Measurements from ENCODE around the gene CTAG1A.
"Not testable (repeated sequence)": the region's sequence is repeated elsewhere in the genome, so short reads cannot be mapped to it uniquely, and the experiment has no call there.

Gene CTAG1A

GRCh38 chrX:154575076-154575475 lies 9.9 kb upstream of the CTAG1A start:
- not testable (repeated sequence) for DNase-seq

- DNase-seq, result not testable (repeated sequence)
Measured at GRCh38 chrX:154582994-154583393, 1.9 kb upstream of the CTAG1A start.

GRCh38 chrX:154590415-154590814 lies 5.5 kb downstream of the CTAG1A start:
- not testable (repeated sequence) for DNase-seq

- no peak for DNase-seq
Measured at GRCh38 chrX:154592505-154592904, 7.6 kb downstream of the CTAG1A start.

- DNase-seq, result no peak
Measured at GRCh38 chrX:154593201-154593600, 8.3 kb downstream of the CTAG1A start.

- DNase-seq, result no peak
Measured at GRCh38 chrX:154594491-154594890, 9.6 kb downstream of the CTAG1A start.

- DNase-seq, result no peak
Measured at GRCh38 chrX:154595559-154596249, 10.8 kb downstream of the CTAG1A start.

GRCh38 chrX:154596290-154596929 lies 11.5 kb downstream of the CTAG1A start:
- DNase-seq, result no peak

- DNase-seq, result no peak
Measured at GRCh38 chrX:154597221-154597620, 12.3 kb downstream of the CTAG1A start.

- no peak for DNase-seq
Measured at GRCh38 chrX:154598656-154599055, 13.7 kb downstream of the CTAG1A start.

- DNase-seq, result no peak
Measured at GRCh38 chrX:154599531-154599930, 14.6 kb downstream of the CTAG1A start.

- no peak for DNase-seq
Measured at GRCh38 chrX:154600759-154601374, 15.9 kb downstream of the CTAG1A start.

- no peak for DNase-seq
Measured at GRCh38 chrX:154602226-154602625, 17.3 kb downstream of the CTAG1A start.

- no peak for DNase-seq
Measured at GRCh38 chrX:154602766-154603437, 18.0 kb downstream of the CTAG1A start.

GRCh38 chrX:154603438-154604430 lies 18.8 kb downstream of the CTAG1A start:
- no peak for DNase-seq

GRCh38 chrX:154605566-154605965 lies 20.6 kb downstream of the CTAG1A start:
- DNase-seq, result no peak

GRCh38 chrX:154607370-154607769 lies 22.4 kb downstream of the CTAG1A start:
- DNase-seq, result no peak

GRCh38 chrX:154607976-154608375 lies 23.0 kb downstream of the CTAG1A start:
- DNase-seq, result not testable (repeated sequence)

GRCh38 chrX:154608823-154609222 lies 23.9 kb downstream of the CTAG1A start:
- not testable (repeated sequence) for DNase-seq

GRCh38 chrX:154611146-154611545 lies 26.2 kb downstream of the CTAG1A start:
- not testable (repeated sequence) for DNase-seq

GRCh38 chrX:154613586-154613985 lies 28.7 kb downstream of the CTAG1A start:
- not testable (repeated sequence) for DNase-seq

GRCh38 chrX:154619182-154619581 lies 34.2 kb downstream of the CTAG1A start, which contains the start of gene CTAG1B:
TSS of gene CTAG1B (minus strand) at chrX:154619282. CDS start at chrX:154619218, 64 bp downstream.
- not testable (repeated sequence) for DNase-seq

Measured in activated CD8-positive, alpha-beta memory T cell treated with anti-CD3 and anti-CD28 coated beads, Interleukin-2, amount 50 U/mL, for 4 hours (primary cell).